B cell (primary cell): ENCODE results near the gene KCNH5. TPM values are rescaled to one million over a fixed set of nuclear protein-coding genes. Genes with fewer than 3 reads are reported as not detected.
"Not testable (repeated sequence)": the region's sequence is repeated elsewhere in the genome, so short reads cannot be mapped to it uniquely, and the experiment has no call there.

Experiments used
- ATAC-seq: fragments of 200-7000 bp; cut with Tn5 transposase; one replicate; pipeline ENCODE4 v1.10.0; 2021; ENCODE audit warnings: low read depth, mild to moderate bottlenecking, moderate number of reproducible peaks, moderate library complexity
- CTCF ChIA-PET: fragments of 350-600 bp; sonication (Branson Sonifier 250); formaldehyde crosslinking; loops from one replicate; lab custom pipeline; 2021; ENCODE audit warnings: antibody characterized with exemption, inconsistent platforms; lab: Charles Lee
- POLR2A ChIA-PET: fragments of 350-600 bp; sonication (Branson Sonifier 250); formaldehyde crosslinking; loops from one replicate; lab custom pipeline; 2021; ENCODE audit warnings: antibody characterized with exemption; lab: Charles Lee
- DNase-seq: peaks from one replicate; pipeline ENCODE4 v3.0.0; 2013
- H2AFZ ChIP-seq: 2 replicates; pipeline ENCODE4 v1.6.1; 2012; ENCODE audit warnings: mild to moderate bottlenecking, low read depth, low read length; ENCODE audit not compliant: insufficient read depth, poor library complexity, severe bottlenecking
- H3K27ac ChIP-seq, 2 donors: 1 replicate in 1 of 2; 2 replicates in 1 of 2; pipeline ENCODE4 v1.5.1; 2012 to 2013; ENCODE audit warnings: low read length in 2 of 2, mild to moderate bottlenecking in 2 of 2, moderate library complexity in 1 of 2
- H3K27me3 ChIP-seq, 4 experiments: fragments of 200-600 bp in 1 of 4; sonication (generic) in 1 of 4; replicated peaks in 1 of 4; 1 replicate in 2 of 4; 2 replicates in 2 of 4; pipeline versions ENCODE4 v1.6.1 to v1.7.0; 2013 to 2016; ENCODE audit warnings: low read length in 3 of 4, mild to moderate bottlenecking in 2 of 4, mixed read lengths in 1 of 4, moderate library complexity in 1 of 4; ENCODE audit not compliant: insufficient read depth in 4 of 4, control insufficient read depth in 3 of 4; ENCODE audit errors: control extremely low read depth in 1 of 4
- H3K36me3 ChIP-seq, 2 experiments: replicated peaks in 1 of 2; 1 replicate in 1 of 2; 2 replicates in 1 of 2; pipeline versions ENCODE4 v1.6.1 to v1.7.1; 2013; ENCODE audit warnings: low read length in 1 of 2; ENCODE audit not compliant: insufficient read depth in 2 of 2, control insufficient read depth in 1 of 2; ENCODE audit errors: control extremely low read depth in 1 of 2, extremely low read depth in 1 of 2
- H3K4me1 ChIP-seq, 2 donors: fragments of 200-600 bp in 1 of 2; sonication (generic) in 1 of 2; 1 replicate in 1 of 2; 2 replicates in 1 of 2; pipeline versions ENCODE4 v1.5.1 to v1.6.1; 2013 to 2017; ENCODE audit warnings: low read length in 2 of 2; ENCODE audit not compliant: control insufficient read depth in 2 of 2, insufficient read depth in 2 of 2
- H3K4me2 ChIP-seq: replicated peaks from 2 replicates; pipeline ENCODE3; 2012; ENCODE audit warnings: mild to moderate bottlenecking, low read depth, low read length; ENCODE audit not compliant: poor library complexity, severe bottlenecking
- H3K4me3 ChIP-seq, 5 experiments: fragments of 200-600 bp in 1 of 5; sonication (generic) in 1 of 5; 1 replicate in 3 of 5; 2 replicates in 2 of 5; pipeline versions ENCODE4 v1.5.1 to v1.7.0; 2011 to 2016; ENCODE audit warnings: low read length in 4 of 5, mild to moderate bottlenecking in 4 of 5, low read depth in 2 of 5, control low read depth in 1 of 5, moderate library complexity in 1 of 5; ENCODE audit not compliant: insufficient read depth in 1 of 5; ENCODE audit errors: control extremely low read depth in 1 of 5, extremely low read depth in 1 of 5
- H3K79me2 ChIP-seq: fragments of 200-600 bp; sonication (generic); one replicate; pipeline ENCODE4 v1.6.0; 2016; ENCODE audit warnings: low read length; ENCODE audit not compliant: control insufficient read depth, insufficient read depth
- H3K9ac ChIP-seq: fragments of 200-600 bp; sonication (generic); 2 replicates; pipeline ENCODE4 v1.6.1; 2017; ENCODE audit warnings: mild to moderate bottlenecking, low read length, moderate library complexity
- H3K9me3 ChIP-seq, 3 donors: one replicate each; pipeline versions ENCODE4 v1.6.1 to v1.7.1; 2013; ENCODE audit warnings: low read length in 2 of 3; ENCODE audit not compliant: control insufficient read depth in 2 of 3, insufficient read depth in 1 of 3; ENCODE audit errors: control extremely low read depth in 1 of 3
- H4K20me1 ChIP-seq: 2 replicates; pipeline ENCODE4 v1.6.0; 2012; ENCODE audit warnings: mild to moderate bottlenecking, low read length; ENCODE audit not compliant: insufficient read depth, control insufficient read depth, poor library complexity, severe bottlenecking
- H3K27ac Mint-ChIP-seq: one replicate; pipeline ENCODE4 v1.8.0; 2021; ENCODE audit warnings: mixed read lengths
- H3K27me3 Mint-ChIP-seq: one replicate; pipeline ENCODE4 v1.8.0; 2021; ENCODE audit warnings: mixed read lengths
- H3K4me1 Mint-ChIP-seq: one replicate; pipeline ENCODE4 v1.8.0; 2021; ENCODE audit warnings: mixed read lengths
- H3K4me3 Mint-ChIP-seq: one replicate; pipeline ENCODE4 v1.8.0; 2021; ENCODE audit warnings: mixed read lengths
- H3K9me3 Mint-ChIP-seq: one replicate; pipeline ENCODE4 v1.8.0; 2022; ENCODE audit warnings: mixed read lengths; ENCODE audit not compliant: insufficient read depth
- CTCF ChIP-seq: fragments of 200-600 bp; IDR thresholded peaks from one replicate; pipeline ENCODE4 v1.8.0; 2022; ENCODE audit warnings: antibody characterized with exemption, mild to moderate bottlenecking
- EZH2 ChIP-seq: IDR thresholded peaks from 2 replicates; pipeline ENCODE4 v1.6.1; 2012; ENCODE audit warnings: borderline replicate concordance, low read depth, mild to moderate bottlenecking, moderate library complexity, low read length; ENCODE audit not compliant: insufficient read depth, poor library complexity, severe bottlenecking
- WGBS: methylation state at CpG from one replicate; pipeline ENCODE4 v1.1.5; 2013; ENCODE audit warnings: missing lambda C conversion rate; ENCODE audit not compliant: insufficient coverage; 5-methylcytosine and 5-hydroxymethylcytosine counted together
- intact Hi-C: fragments of 100-400 bp; cut with micrococcal nuclease; formaldehyde crosslinking; loops from one replicate; pipeline ENCODE4 v1.10.0; 2022
- polyA plus RNA-seq: library from polyadenylated mRNA; depleted of rRNA; stranded (reverse); fragments of >200 nt; gene quantifications from 2 replicates; pipeline ENCODE4 v1.2.3, GENCODE V29; 2012
- total RNA-seq, 2 donors: library from RNA; stranded (reverse); fragments of 120-200 nt in 1 of 2; gene quantifications; 1 replicate in 1 of 2; 2 replicates in 1 of 2; pipeline versions ENCODE4 v1.2.3 to v1.2.4, GENCODE V29; 2013 to 2022

The KCNH5 gene
- total and polyA plus RNA-seq, 2 donors (not counting 1 experiment from before 2014, with no cell fraction given) = not detected

- no peak overlapping the region for H3K4me3 Mint-ChIP-seq
- no peaks in the 10 kb centered on the region for H4K20me1 ChIP-seq
- CTCF ChIA-PET = no interaction called here
- no peaks in the 10 kb centered on the region for H3K79me2 ChIP-seq
- POLR2A ChIA-PET = no interaction called here
- no peak overlapping the region for H3K4me2 ChIP-seq
- intact Hi-C loops = no loop called here
- H3K27ac ChIP-seq = no peak overlapping the region
- no peaks in the 10 kb centered on the region for H3K36me3 ChIP-seq
- H3K4me3 ChIP-seq = no peak overlapping the region
- peaks cover 5% of the 10 kb centered on the region for H3K9me3 Mint-ChIP-seq
- H3K27ac Mint-ChIP-seq = no peak overlapping the region
- no peak overlapping the region for H2AFZ ChIP-seq
- H3K4me1 ChIP-seq = no peaks in the 10 kb centered on the region
- no peaks in the 10 kb centered on the region for H3K4me1 Mint-ChIP-seq
- ATAC-seq = no peak
- H3K9me3 ChIP-seq = peaks cover 0 to 7% (median 0%) of the 10 kb centered on the region in 3 donors
- 79% methylated on average over 2 of the region's 2 CpGs for WGBS
- TF ChIP-seq CTCF (no peak), EZH2 (no peak)
- H3K27me3 Mint-ChIP-seq = no peaks in the 10 kb centered on the region
- no peak for DNase-seq
- no peaks in the 10 kb centered on the region for H3K27me3 ChIP-seq
- no peak overlapping the region for H3K9ac ChIP-seq
Observed at GRCh38 chr14:62759796-62760195, 285.5 kb downstream of the KCNH5 start.

- H3K4me1 Mint-ChIP-seq, ATAC-seq, H3K9me3 ChIP-seq, POLR2A ChIA-PET, H3K27me3 Mint-ChIP-seq, H3K4me1 ChIP-seq, H3K4me3 ChIP-seq, H3K4me2 ChIP-seq, H3K9me3 Mint-ChIP-seq, H3K9ac ChIP-seq, H2AFZ ChIP-seq, CTCF ChIA-PET, H3K27ac Mint-ChIP-seq, H3K36me3 ChIP-seq, DNase-seq, H4K20me1 ChIP-seq, H3K27ac ChIP-seq, intact Hi-C loops, H3K79me2 ChIP-seq, H3K27me3 ChIP-seq, H3K4me3 Mint-ChIP-seq: not testable (repeated sequence)
- 100% methylated on average over 7 of the region's 11 CpGs for WGBS
Observed at GRCh38 chr14:62746881-62747280, 298.4 kb downstream of the KCNH5 start.
